Skin of body (tissue), 3 donors: Measurements from ENCODE around the gene RPL18A. TPM values are rescaled to one million over a fixed set of nuclear protein-coding genes. Genes with fewer than 3 reads are reported as not detected.

Source experiments
- DNase-seq: peaks from one replicate; lab custom pipeline; 2025; lab: John Stamatoyannopoulos, UW
- small RNA-seq: library from RNA; depleted of rRNA; stranded (forward); fragments of <200 nt; gene quantifications from one replicate; pipeline ENCODE3, GENCODE V24; 2014; ENCODE audit warnings: low replicate concordance
- total RNA-seq: library from RNA; depleted of rRNA; stranded (reverse); fragments of >200 nt; gene quantifications from one replicate; pipeline ENCODE4 v1.2.3, GENCODE V29; 2014

RPL18A gene
- total RNA-seq, 1 donor from 2014 or later = 1,075 TPM

DNA sequence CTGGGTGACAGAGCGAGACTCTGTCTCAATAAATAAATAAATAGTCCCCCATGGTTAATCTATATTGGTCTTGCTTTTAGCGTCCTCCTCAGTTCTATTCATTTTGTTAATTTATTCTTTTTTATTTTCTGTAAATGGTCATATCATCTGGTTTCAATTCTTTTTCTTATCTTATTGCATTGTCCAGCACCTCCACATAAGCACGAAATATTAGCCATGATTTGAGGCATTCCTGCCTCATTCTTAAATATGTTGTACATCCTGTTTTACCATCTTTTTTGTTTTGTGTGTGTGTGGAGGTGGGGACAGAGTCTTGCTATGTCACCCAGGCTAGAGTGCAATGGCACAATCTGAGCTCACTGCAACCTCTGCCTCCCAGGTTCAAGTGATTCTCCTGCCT lies 48.5 kb downstream of the RPL18A start:
- DNase-seq = no peak

DNA sequence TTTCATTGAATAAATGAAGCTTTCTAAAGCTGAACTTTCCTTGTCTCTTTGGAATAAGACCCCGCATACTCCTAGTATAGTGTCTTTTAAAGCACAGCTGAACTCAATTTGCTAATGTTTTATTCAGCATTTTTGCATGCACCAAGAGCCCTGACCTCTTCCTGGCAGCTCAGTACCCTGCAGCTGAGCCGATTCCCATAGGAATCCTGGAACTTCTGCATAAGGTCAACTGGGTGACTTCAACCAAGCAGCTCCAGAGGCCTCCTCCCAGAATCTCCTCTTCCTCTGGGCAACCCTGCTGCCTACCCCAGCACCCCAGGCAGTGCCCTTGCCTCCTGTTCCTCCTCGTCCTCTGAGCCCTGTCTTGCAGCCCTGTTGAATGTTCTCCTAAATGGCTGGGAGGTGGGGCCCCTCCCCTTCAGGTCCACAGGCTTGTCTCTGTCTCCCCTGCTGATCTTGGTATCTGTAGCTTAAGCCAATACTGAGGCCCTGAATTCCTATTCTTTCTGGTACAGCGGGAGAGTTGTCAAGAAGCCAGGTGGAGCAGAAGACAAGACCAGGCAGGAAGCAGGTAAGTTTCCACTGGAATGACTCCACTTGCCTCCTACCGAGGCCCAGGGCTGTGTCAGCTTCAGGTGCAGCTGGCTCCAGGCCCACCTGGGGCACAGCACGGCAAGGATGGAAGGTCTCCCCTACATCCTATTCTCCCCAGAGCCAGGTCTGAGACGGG lies 49.5 kb downstream of the RPL18A start:
- DNase-seq = no peak

DNA sequence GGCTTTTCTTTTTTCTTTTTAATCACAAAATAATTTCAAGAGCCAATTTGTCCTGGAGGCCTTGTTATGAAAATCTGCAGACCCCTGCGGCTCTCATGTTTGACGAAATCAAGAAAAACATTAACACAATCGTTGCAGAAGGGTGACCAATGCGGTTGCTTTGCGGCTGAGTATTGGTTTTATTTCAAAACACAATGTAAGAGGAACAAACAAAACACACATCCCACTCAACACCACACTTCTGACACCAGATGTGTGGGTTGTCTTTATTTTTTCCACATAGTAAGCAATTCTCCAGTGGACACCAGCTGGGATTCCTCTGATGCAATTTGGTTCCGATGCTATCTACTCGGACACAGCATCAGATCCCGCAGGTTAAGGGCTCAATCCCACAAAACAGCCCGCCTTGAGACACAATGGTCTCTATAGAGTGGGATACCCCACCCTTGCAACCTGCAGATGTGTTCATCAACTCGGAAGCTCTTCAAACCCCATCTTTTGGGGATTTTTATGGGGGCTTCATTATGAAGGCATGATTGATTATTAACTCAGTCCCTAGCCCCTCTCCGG lies 51.2 kb downstream of the RPL18A start:
- DNase-seq = no peak

Small RNAs within 50 kb of the gene (small RNA-seq; reads per million reads assigned to genes)
- gene SNORA68 = not detected

Other genes starting within 250 kb of the RPL18A start
- gene UNC13A, start 171.6 kb upstream of the RPL18A start, total RNA-seq = 0.10 TPM
- gene MAP1S, start 140.4 kb upstream of the RPL18A start, total RNA-seq = 17.6 TPM
- gene FCHO1, start 108.4 kb upstream of the RPL18A start, total RNA-seq = 2.4 TPM
- 0.79 TPM for gene B3GNT3, start 64.8 kb upstream of the RPL18A start, total RNA-seq
- not detected for gene INSL3, start 38.4 kb upstream of the RPL18A start, total RNA-seq
- 3.4 TPM for gene JAK3, start 11.9 kb upstream of the RPL18A start, total RNA-seq
- not detected for gene SLC5A5, start 12.0 kb downstream of the RPL18A start, total RNA-seq
- gene CCDC124, start 73.1 kb downstream of the RPL18A start, total RNA-seq = 22.3 TPM
- gene KCNN1, start 107.2 kb downstream of the RPL18A start, total RNA-seq = 2.2 TPM
- gene ARRDC2, start 148.3 kb downstream of the RPL18A start, total RNA-seq = 10.7 TPM
- 0.10 TPM for gene IL12RB1, start 227.0 kb downstream of the RPL18A start, total RNA-seq
- 4.3 TPM for gene MAST3, start 237.9 kb downstream of the RPL18A start, total RNA-seq